GM12878 (cell line): ENCODE results near the gene PDGFA. TPM values are rescaled to one million over a fixed set of nuclear protein-coding genes. Genes with fewer than 3 reads are reported as not detected.
A peak's percentile ranks its signal among the peaks of the same experiment; 100 is the strongest.

Experiments
- CHD4 ChIP-seq: fragments of 200-600 bp; sonication (generic); IDR thresholded peaks from 2 replicates; pipeline ENCODE4 v1.6.1; 2016; ENCODE audit warnings: mild to moderate bottlenecking
- HCFC1 ChIP-seq: fragments of 150-350 bp; IDR thresholded peaks from 2 replicates; pipeline ENCODE4 v1.6.1; 2014; ENCODE audit warnings: low read length
- IKZF1 ChIP-seq: fragments of 450-650 bp; conservative IDR thresholded peaks from 2 replicates; pipeline ENCODE4 v1.6.1; 2017; ENCODE audit warnings: antibody characterized with exemption, mild to moderate bottlenecking
- IKZF2 ChIP-seq, 2 experiments: fragments of 450-650 bp; IDR thresholded peaks; 2 replicates each; pipeline ENCODE4 v1.6.1; 2017; ENCODE audit warnings: mild to moderate bottlenecking in 2 of 2, moderate library complexity in 2 of 2
- POLR2A ChIP-seq: IDR thresholded peaks from 2 replicates; pipeline ENCODE4 v1.6.1; 2011; ENCODE audit warnings: low read depth, mild to moderate bottlenecking, low read length
- RAD51 ChIP-seq: fragments of 450-650 bp; IDR thresholded peaks from 2 replicates; pipeline ENCODE4 v1.6.1; 2016; ENCODE audit warnings: moderate library complexity, mild to moderate bottlenecking, inconsistent platforms
- TBL1XR1 ChIP-seq: IDR thresholded peaks from 2 replicates; pipeline ENCODE4 v1.6.1; 2012; ENCODE audit warnings: low read depth, low read length, improper control_type of control experiment
- ZNF274 ChIP-seq: IDR thresholded peaks from one replicate; pipeline ENCODE4 v1.8.0; 2011; ENCODE audit not compliant: insufficient read length, insufficient read depth
- ZSCAN29 ChIP-seq: fragments of 450-650 bp; IDR thresholded peaks from 2 replicates; pipeline ENCODE4 v1.6.1; 2017; ENCODE audit warnings: mild to moderate bottlenecking, moderate library complexity
- polyA plus RNA-seq, 11 experiments: library from polyadenylated mRNA; depleted of rRNA in 4 of 11; unstranded in 6 of 11; stranded (reverse) in 5 of 11; fragments of >200 nt; fragmentation: Nextera tagmentation in 4 of 11; fragmentation: Illumina TruSeq in 1 of 11; extraction: Ambion mirVana in 4 of 11; extraction: Trizol in 1 of 11; gene quantifications; 1 replicate in 1 of 11; 2 replicates in 10 of 11; pipeline versions ENCODE4 v1.2.1 to v1.2.3, GENCODE V29; 2011 to 2016; ENCODE audit warnings: inconsistent platforms in 2 of 11, missing spikeins in 2 of 11, low read depth in 1 of 11
- total RNA-seq, 4 experiments: library from RNA; depleted of rRNA in 3 of 4; stranded (reverse); fragments of >200 nt in 3 of 4; fragmentation: Illumina TruSeq in 1 of 4; extraction: Trizol in 1 of 4; gene quantifications; 2 replicates each; pipeline versions ENCODE4 v1.2.1 to v1.2.3, GENCODE V29; 2013 to 2021
- TF ChIP-seq, protein P1 (sequence below): IDR thresholded peaks from 2 replicates; pipeline ENCODE4 v1.6.1; 2011; ENCODE audit warnings: low read depth, mild to moderate bottlenecking, low read length, moderate library complexity, borderline replicate concordance; ENCODE audit errors: extremely low read depth
- TF ChIP-seq, protein P2 (sequence below): fragments of 450-650 bp; IDR thresholded peaks from 2 replicates; pipeline ENCODE4 v1.6.1; 2017; ENCODE audit warnings: mild to moderate bottlenecking, low read depth, inconsistent platforms; ENCODE audit not compliant: poor library complexity, severe bottlenecking
- TF ChIP-seq, protein P3 (sequence below): IDR thresholded peaks from 2 replicates; pipeline ENCODE4 v1.6.1; 2012; ENCODE audit warnings: low read depth, low read length, improper control_type of control experiment
- TF ChIP-seq, protein P4 (sequence below): IDR thresholded peaks from 2 replicates; pipeline ENCODE4 v1.6.1; 2012; ENCODE audit warnings: improper control_type of control experiment, low read depth, low read length; ENCODE audit not compliant: insufficient replicate concordance
- TF ChIP-seq, protein P5 (sequence below): fragments of 450-650 bp; formaldehyde crosslinking; IDR thresholded peaks from 2 replicates; pipeline ENCODE4 v1.4.0; 2022; ENCODE audit warnings: mild to moderate bottlenecking, moderate library complexity
- TF ChIP-seq, protein P6 (sequence below): IDR thresholded peaks from 2 replicates; pipeline ENCODE4 v1.6.1; 2012; ENCODE audit warnings: low read length, inconsistent platforms

The PDGFA gene
- total and polyA plus RNA-seq, 10 of the 15 experiments (the other 5 are each of a cell fraction or from before 2014, with no cell fraction given): 2.5 to 10.0 (median 5.6) TPM

DNA sequence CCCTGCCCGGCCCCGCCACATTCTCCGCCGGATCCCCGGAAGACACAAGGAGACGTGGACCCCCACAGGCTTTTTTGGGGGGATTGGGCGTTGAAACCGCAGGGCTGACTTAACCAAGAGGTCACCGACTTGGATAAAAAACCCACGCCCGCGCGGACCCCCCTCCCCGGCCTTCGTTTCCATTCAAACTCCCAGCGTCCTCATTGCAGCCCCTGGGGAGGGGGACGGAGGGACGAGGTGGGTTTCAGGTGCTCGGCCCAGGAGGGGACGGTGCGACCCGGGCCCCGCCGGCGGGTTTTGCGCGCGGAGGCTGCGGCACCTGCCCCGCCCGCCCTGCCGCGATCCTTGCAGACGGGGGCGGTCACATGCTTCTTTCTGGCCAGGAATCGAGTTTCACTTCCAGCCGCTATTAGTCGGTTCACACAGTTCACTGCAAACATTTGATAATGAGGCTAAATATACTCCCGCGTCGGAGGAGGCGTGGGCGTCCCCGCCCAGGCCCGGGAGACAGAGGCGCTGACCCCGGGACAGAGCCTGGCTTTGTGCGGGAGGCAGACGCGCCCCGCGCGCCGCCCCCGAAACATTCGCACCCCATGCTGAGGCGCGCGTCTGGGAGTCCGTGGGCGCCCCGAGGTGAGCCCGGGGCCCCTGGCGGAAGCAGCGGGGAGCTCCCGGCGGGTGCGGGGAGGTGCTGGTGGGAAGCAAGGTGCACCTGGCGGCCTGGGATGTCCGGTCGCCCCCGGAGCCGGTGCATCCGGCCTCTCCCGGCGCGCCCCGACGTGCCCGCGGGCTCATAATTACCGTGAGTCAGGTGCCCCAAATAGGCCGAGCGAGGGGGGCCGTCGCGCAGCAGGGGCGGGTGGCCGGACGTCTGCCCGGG, 2.7 kb upstream of the PDGFA start (continued):
- TF ChIP-seq, protein P1, sequence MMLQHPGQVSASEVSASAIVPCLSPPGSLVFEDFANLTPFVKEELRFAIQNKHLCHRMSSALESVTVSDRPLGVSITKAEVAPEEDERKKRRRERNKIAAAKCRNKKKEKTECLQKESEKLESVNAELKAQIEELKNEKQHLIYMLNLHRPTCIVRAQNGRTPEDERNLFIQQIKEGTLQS: no peak
- TF ChIP-seq TBL1XR1: no peak
- no peak for TF ChIP-seq POLR2A
- TF ChIP-seq ZNF274: no peak
- no peak for TF ChIP-seq RAD51
- no peak for TF ChIP-seq CHD4
- TF ChIP-seq, protein P2, sequence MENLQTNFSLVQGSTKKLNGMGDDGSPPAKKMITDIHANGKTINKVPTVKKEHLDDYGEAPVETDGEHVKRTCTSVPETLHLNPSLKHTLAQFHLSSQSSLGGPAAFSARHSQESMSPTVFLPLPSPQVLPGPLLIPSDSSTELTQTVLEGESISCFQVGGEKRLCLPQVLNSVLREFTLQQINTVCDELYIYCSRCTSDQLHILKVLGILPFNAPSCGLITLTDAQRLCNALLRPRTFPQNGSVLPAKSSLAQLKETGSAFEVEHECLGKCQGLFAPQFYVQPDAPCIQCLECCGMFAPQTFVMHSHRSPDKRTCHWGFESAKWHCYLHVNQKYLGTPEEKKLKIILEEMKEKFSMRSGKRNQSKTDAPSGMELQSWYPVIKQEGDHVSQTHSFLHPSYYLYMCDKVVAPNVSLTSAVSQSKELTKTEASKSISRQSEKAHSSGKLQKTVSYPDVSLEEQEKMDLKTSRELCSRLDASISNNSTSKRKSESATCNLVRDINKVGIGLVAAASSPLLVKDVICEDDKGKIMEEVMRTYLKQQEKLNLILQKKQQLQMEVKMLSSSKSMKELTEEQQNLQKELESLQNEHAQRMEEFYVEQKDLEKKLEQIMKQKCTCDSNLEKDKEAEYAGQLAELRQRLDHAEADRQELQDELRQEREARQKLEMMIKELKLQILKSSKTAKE: no peak
- TF ChIP-seq, protein P3, sequence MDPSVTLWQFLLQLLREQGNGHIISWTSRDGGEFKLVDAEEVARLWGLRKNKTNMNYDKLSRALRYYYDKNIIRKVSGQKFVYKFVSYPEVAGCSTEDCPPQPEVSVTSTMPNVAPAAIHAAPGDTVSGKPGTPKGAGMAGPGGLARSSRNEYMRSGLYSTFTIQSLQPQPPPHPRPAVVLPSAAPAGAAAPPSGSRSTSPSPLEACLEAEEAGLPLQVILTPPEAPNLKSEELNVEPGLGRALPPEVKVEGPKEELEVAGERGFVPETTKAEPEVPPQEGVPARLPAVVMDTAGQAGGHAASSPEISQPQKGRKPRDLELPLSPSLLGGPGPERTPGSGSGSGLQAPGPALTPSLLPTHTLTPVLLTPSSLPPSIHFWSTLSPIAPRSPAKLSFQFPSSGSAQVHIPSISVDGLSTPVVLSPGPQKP: no peak
- TF ChIP-seq, protein P4, sequence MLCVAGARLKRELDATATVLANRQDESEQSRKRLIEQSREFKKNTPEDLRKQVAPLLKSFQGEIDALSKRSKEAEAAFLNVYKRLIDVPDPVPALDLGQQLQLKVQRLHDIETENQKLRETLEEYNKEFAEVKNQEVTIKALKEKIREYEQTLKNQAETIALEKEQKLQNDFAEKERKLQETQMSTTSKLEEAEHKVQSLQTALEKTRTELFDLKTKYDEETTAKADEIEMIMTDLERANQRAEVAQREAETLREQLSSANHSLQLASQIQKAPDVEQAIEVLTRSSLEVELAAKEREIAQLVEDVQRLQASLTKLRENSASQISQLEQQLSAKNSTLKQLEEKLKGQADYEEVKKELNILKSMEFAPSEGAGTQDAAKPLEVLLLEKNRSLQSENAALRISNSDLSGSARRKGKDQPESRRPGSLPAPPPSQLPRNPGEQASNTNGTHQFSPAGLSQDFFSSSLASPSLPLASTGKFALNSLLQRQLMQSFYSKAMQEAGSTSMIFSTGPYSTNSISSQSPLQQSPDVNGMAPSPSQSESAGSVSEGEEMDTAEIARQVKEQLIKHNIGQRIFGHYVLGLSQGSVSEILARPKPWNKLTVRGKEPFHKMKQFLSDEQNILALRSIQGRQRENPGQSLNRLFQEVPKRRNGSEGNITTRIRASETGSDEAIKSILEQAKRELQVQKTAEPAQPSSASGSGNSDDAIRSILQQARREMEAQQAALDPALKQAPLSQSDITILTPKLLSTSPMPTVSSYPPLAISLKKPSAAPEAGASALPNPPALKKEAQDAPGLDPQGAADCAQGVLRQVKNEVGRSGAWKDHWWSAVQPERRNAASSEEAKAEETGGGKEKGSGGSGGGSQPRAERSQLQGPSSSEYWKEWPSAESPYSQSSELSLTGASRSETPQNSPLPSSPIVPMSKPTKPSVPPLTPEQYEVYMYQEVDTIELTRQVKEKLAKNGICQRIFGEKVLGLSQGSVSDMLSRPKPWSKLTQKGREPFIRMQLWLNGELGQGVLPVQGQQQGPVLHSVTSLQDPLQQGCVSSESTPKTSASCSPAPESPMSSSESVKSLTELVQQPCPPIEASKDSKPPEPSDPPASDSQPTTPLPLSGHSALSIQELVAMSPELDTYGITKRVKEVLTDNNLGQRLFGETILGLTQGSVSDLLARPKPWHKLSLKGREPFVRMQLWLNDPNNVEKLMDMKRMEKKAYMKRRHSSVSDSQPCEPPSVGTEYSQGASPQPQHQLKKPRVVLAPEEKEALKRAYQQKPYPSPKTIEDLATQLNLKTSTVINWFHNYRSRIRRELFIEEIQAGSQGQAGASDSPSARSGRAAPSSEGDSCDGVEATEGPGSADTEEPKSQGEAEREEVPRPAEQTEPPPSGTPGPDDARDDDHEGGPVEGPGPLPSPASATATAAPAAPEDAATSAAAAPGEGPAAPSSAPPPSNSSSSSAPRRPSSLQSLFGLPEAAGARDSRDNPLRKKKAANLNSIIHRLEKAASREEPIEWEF: peak; percentile 49
- TF ChIP-seq HCFC1: 0 out of 2 replicates have a peak, but pooled peaks have one; percentile 11
- TF ChIP-seq ZSCAN29: 0 out of 2 replicates have a peak, but pooled peaks have one; percentile 6
- peak; percentile 99 for TF ChIP-seq IKZF1
- peak; percentile 86 to 88 for TF ChIP-seq IKZF2 (IDR thresholded peaks at IDR 0.05)
- TF ChIP-seq, protein P5, sequence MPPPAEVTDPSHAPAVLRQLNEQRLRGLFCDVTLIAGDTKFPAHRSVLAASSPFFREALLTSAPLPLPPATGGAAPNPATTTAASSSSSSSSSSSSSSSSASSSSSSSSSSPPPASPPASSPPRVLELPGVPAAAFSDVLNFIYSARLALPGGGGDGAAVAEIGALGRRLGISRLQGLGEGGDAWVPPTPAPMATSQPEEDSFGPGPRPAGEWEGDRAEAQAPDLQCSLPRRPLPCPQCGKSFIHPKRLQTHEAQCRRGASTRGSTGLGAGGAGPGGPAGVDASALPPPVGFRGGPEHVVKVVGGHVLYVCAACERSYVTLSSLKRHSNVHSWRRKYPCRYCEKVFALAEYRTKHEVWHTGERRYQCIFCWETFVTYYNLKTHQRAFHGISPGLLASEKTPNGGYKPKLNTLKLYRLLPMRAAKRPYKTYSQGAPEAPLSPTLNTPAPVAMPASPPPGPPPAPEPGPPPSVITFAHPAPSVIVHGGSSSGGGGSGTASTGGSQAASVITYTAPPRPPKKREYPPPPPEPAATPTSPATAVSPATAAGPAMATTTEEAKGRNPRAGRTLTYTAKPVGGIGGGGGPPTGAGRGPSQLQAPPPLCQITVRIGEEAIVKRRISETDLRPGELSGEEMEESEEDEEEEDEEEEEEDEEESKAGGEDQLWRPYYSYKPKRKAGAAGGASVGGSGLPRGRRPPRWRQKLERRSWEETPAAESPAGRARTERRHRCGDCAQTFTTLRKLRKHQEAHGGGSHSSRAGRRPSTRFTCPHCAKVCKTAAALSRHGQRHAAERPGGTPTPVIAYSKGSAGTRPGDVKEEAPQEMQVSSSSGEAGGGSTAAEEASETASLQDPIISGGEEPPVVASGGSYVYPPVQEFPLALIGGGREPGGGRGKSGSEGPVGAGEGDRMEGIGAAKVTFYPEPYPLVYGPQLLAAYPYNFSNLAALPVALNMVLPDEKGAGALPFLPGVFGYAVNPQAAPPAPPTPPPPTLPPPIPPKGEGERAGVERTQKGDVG (CRISPR knock-in tag): no peak
- TF ChIP-seq, protein P6, sequence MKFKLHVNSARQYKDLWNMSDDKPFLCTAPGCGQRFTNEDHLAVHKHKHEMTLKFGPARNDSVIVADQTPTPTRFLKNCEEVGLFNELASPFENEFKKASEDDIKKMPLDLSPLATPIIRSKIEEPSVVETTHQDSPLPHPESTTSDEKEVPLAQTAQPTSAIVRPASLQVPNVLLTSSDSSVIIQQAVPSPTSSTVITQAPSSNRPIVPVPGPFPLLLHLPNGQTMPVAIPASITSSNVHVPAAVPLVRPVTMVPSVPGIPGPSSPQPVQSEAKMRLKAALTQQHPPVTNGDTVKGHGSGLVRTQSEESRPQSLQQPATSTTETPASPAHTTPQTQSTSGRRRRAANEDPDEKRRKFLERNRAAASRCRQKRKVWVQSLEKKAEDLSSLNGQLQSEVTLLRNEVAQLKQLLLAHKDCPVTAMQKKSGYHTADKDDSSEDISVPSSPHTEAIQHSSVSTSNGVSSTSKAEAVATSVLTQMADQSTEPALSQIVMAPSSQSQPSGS: no peak
